Activated T-cell treated with anti-CD3 and anti-CD28 coated beads, Interleukin-2, amount 50 U/mL, for 72 hours (primary cell): ENCODE data around the gene GRIK3. TPM values are rescaled to one million over a fixed set of nuclear protein-coding genes. Genes with fewer than 3 reads are reported as not detected.
A peak's percentile ranks its signal among the peaks of the same experiment; 100 is the strongest.

Experiments used
- ATAC-seq, 2 donors: fragments of 150-1000 bp; cut with Tn5 transposase; replicated peaks in 1 of 2; 2 replicates each; pipeline ENCODE4 v1.10.0; 2021; ENCODE audit warnings: moderate library complexity in 2 of 2, mild to moderate bottlenecking in 1 of 2
- DNase-seq, 2 donors: peaks; one replicate each; pipeline ENCODE4 v3.0.0; 2021 to 2022; ENCODE audit warnings: mixed read lengths in 1 of 2
- H3K27ac Mint-ChIP-seq: one replicate; pipeline ENCODE4 v1.8.0; 2022; ENCODE audit warnings: mild to moderate bottlenecking, moderate library complexity, mixed read lengths
- H3K27me3 Mint-ChIP-seq: one replicate; pipeline ENCODE4 v1.8.0; 2022; ENCODE audit warnings: low read depth, mixed read lengths
- H3K36me3 Mint-ChIP-seq, 2 donors: one replicate each; pipeline ENCODE4 v1.8.0; 2022; ENCODE audit warnings: mixed read lengths in 2 of 2, mild to moderate bottlenecking in 1 of 2; ENCODE audit not compliant: insufficient read depth in 2 of 2
- H3K4me1 Mint-ChIP-seq: one replicate; pipeline ENCODE4 v1.8.0; 2022; ENCODE audit warnings: low read depth, mixed read lengths
- H3K4me3 Mint-ChIP-seq, 2 donors: one replicate each; pipeline ENCODE4 v1.8.0; 2022; ENCODE audit warnings: mild to moderate bottlenecking in 2 of 2, mixed read lengths in 2 of 2, moderate library complexity in 2 of 2
- H3K9me3 Mint-ChIP-seq, 2 donors: one replicate each; pipeline ENCODE4 v1.8.0; 2022; ENCODE audit warnings: mixed read lengths in 2 of 2
- total RNA-seq, 2 donors: library from RNA; stranded (reverse); gene quantifications; one replicate each; pipeline ENCODE4 v1.2.3, GENCODE V29; 2022

The GRIK3 gene
- total RNA-seq, 2 donors from 2014 or later = not detected

DNA sequence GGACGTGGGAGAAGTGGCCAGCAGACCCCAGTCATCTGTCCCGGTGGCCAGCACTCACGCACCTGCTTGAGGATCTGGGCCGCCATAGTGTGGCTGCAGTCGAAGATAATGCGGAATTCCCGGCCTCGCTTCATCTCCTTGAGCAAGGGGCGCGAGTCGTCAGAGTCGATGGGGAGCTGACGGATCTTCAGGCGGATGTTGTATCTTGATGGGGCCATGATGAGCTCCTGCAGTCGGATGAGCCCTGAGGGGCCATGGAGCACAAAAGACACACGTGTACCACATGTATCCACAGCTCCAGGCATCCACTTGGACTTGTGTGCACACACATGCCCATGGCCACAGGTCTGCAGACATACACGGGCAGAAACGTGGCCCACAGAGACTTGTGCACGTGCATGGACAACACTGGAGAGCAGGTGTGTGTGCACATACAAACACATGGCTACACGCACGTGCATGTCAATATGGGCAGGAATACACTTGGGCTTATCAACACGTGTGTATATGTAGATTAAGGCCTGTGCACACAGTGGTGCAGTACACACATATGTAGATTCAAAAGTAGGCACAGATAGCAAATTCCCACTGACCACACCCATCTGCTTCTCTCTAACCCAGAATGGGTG is 162.1 kb downstream of the GRIK3 start:
- Mint-ChIP-seq H3K9me3 (no peaks in the 10 kb centered on the region), H3K4me1 (no peaks in the 10 kb centered on the region), H3K27me3 (peaks cover 6% of the 10 kb centered on the region), H3K4me3 (no peak overlapping the region), H3K36me3 (no peaks in the 10 kb centered on the region), H3K27ac (no peak overlapping the region)
- ATAC-seq (no peak), DNase-seq (no peak)

- H3K36me3 Mint-ChIP-seq = no peaks in the 10 kb centered on the region
Measured at GRCh38 chr1:36871146-36871971, 163.0 kb downstream of the GRIK3 start.

DNA sequence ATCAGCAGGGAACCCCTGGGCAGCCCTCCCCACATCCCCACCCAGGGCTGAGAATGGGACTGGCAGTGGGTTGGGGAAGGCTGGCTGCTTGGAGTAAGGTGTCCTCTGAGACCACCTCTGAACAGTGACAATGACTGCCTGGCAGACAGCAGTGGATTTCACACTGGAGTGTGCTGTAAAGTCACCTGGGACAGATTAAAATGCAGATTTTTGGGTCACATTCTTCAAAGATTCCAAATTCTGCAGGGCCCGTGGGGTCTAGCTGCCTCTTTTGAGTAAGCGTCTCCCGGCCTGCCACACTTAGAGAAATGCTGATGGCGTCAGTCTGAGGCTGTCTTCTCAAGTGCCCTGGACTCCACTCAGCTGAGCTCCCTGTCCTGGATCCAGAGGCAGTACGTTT is 164.5 kb downstream of the GRIK3 start:
- H3K27ac Mint-ChIP-seq = no peak overlapping the region
- no peak overlapping the region for H3K4me3 Mint-ChIP-seq
- H3K27me3 Mint-ChIP-seq = no peaks in the 10 kb centered on the region
- H3K9me3 Mint-ChIP-seq = no peaks in the 10 kb centered on the region
- DNase-seq (no peak), ATAC-seq (no peak)
- H3K4me1 Mint-ChIP-seq = no peaks in the 10 kb centered on the region
- no peaks in the 10 kb centered on the region for H3K36me3 Mint-ChIP-seq

More at GRCh38 chr1:36871146-36871971, 163.0 kb downstream of the GRIK3 start:
- Mint-ChIP-seq H3K4me3 (no peak overlapping the region), H3K27me3 (no peaks in the 10 kb centered on the region), H3K27ac (no peak overlapping the region), H3K4me1 (no peaks in the 10 kb centered on the region), H3K9me3 (no peaks in the 10 kb centered on the region)
- DNase-seq (no peak), ATAC-seq (no peak)

DNA sequence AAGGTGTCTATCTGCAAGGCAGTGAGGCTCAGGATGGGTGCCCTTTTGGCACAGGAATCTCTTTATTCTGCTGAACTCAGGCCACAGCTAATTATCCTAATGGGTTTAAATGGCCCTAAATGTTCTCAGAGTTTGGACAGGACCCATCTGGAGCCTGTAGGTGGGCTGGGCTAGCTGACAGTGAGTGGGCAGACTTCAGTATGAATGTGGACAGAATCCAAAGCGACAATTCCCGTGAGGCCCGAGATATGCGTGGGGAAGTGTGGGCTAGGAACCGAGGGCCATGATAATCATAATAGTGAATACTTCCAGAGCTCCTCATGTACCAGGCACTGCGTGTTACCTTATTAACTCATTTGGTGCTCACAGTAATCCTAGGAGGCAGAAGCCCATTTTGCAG is 165.3 kb downstream of the GRIK3 start:
- Mint-ChIP-seq H3K27ac (no peak overlapping the region), H3K9me3 (no peaks in the 10 kb centered on the region), H3K27me3 (no peaks in the 10 kb centered on the region), H3K4me1 (no peaks in the 10 kb centered on the region), H3K4me3 (no peak overlapping the region), H3K36me3 (no peaks in the 10 kb centered on the region)
- no peak for DNase-seq
- no peak for ATAC-seq

DNA sequence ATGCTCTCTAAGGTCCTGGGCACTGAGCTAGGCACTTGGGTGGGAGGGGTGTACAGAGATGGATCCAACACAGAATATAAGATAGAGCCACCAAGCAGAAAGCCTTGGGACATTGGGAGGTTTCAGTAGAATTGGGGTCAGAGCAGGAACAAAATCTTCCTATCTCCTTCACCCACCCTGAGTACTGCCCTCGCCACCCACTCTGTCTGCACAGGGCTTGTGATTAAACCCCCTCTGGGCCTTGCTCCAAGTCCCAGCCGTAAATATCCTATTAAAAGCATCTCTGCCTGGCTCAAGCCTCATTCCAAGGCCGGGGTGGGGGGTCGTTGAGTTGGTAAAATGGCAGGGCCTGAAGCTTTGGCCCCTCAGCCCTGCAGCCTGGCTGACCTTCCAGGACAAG is 166.7 kb downstream of the GRIK3 start:
- Mint-ChIP-seq H3K27me3 (peaks cover 6% of the 10 kb centered on the region), H3K36me3 (no peaks in the 10 kb centered on the region), H3K27ac (no peak overlapping the region), H3K4me1 (no peaks in the 10 kb centered on the region), H3K4me3 (no peak overlapping the region), H3K9me3 (no peaks in the 10 kb centered on the region)
- ATAC-seq (no peak), DNase-seq (no peak)

DNA sequence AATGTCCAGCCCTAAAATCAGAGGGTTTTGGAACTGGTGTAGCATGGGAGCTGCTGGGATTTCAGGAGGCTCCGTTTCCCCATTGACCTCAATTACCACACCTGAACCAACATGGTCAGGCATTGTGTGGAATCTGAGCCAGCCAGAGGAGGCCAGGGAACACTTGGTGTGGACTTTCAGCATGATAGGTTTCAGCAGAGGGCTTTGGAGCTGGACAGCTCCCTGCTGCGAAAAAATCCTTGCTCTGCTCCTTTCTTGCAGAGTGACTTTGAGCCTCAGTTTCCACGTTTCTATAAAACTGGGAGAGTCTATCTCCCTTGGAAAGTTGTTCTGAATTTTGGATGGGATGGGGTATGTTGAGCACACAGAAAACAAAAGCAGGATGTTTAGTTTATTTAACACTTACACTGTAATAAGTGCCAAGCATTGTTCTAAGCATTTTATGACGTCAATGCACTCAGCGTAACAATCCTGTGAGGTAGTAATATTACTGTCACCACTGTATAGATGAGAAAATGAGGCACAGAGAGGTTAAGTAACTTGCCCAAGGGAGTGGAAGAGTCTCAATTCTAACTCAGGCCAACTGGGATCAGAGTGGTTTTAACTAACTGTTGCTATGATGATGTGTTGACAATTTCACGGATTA is 168.0 kb downstream of the GRIK3 start:
- peaks cover 6% of the 10 kb centered on the region for H3K27me3 Mint-ChIP-seq
- no peaks in the 10 kb centered on the region for H3K4me1 Mint-ChIP-seq
- no peak overlapping the region for H3K27ac Mint-ChIP-seq
- no peaks in the 10 kb centered on the region for H3K36me3 Mint-ChIP-seq
- no peaks in the 10 kb centered on the region for H3K9me3 Mint-ChIP-seq
- H3K4me3 Mint-ChIP-seq = no peak overlapping the region
- DNase-seq (no peak), ATAC-seq (no peak)

- no peak for ATAC-seq
- no peak for DNase-seq
- Mint-ChIP-seq H3K4me1 (no peaks in the 10 kb centered on the region), H3K9me3 (no peaks in the 10 kb centered on the region), H3K27me3 (peaks cover 6% of the 10 kb centered on the region), H3K36me3 (no peaks in the 10 kb centered on the region), H3K4me3 (no peak overlapping the region), H3K27ac (no peak overlapping the region)
Measured at GRCh38 chr1:36865602-36865900, 168.8 kb downstream of the GRIK3 start.

GRCh38 chr1:36864823-36865601 is 169.3 kb downstream of the GRIK3 start:
- Mint-ChIP-seq H3K27ac (no peak overlapping the region), H3K9me3 (no peaks in the 10 kb centered on the region), H3K4me3 (no peak overlapping the region), H3K4me1 (no peaks in the 10 kb centered on the region), H3K27me3 (peaks cover 6% of the 10 kb centered on the region), H3K36me3 (no peaks in the 10 kb centered on the region)
- ATAC-seq = no peak
- DNase-seq = no peak

DNA sequence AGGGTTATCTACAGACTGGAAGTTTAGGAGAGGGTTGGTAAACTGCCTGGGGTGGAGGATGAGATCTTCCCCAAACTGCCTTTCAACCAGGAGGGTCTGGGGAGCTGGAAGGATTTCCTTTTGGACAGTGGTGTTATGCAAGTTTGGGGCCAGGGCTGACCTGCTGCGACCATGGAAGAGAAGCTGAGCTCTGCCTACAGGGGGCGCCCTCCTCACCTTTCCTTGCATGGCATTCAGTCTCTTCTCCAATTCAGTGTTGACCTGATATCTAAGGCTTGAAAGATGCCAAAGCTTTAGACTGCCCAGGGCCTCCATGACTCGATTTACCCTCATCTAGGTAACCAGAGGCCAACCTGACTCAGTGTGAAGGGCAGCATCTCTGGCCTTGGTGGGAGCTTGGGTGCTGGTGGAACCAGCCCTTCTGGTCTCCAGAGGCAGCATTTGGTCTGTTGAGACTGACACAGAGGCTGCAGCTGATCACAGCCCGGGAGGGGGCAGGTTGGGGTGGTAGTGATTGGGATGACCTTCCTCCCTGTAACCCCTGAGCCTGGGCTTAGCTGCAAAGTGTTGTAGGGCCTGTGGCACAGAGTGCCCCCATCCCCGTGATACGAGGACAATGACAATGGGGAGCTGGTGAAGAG is 170.0 kb downstream of the GRIK3 start:
- H3K4me3 Mint-ChIP-seq = no peak overlapping the region
- peaks cover 6% of the 10 kb centered on the region for H3K27me3 Mint-ChIP-seq
- no peaks in the 10 kb centered on the region for H3K9me3 Mint-ChIP-seq
- H3K27ac Mint-ChIP-seq = no peak overlapping the region
- no peaks in the 10 kb centered on the region for H3K4me1 Mint-ChIP-seq
- no peak for ATAC-seq
- peak; percentile 17 to 33 for DNase-seq
- H3K36me3 Mint-ChIP-seq = no peaks in the 10 kb centered on the region

DNA sequence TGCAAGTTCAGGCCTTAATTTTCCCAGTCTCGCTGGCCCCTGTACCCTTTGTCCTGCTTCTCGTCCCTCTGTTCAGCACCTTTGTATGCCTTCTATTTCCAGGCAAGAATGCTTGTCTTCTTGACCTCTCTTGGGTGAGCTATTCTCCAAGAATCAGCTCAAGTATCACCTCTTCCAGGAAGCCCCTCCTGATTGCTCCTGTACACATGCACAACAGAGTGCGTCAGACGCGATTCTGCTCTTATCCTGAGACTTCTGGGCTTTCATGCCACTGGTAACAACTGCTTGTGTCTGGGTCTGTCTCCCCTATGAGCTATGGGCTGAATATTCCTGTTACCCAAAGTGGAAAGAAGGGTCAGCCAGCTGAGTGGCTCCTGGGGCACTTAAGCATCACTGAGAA is 170.8 kb downstream of the GRIK3 start:
- no peak overlapping the region for H3K4me3 Mint-ChIP-seq
- H3K27me3 Mint-ChIP-seq = peaks cover 6% of the 10 kb centered on the region
- H3K4me1 Mint-ChIP-seq = no peaks in the 10 kb centered on the region
- no peak for ATAC-seq
- no peaks in the 10 kb centered on the region for H3K9me3 Mint-ChIP-seq
- DNase-seq = no peak
- no peak overlapping the region for H3K27ac Mint-ChIP-seq
- no peaks in the 10 kb centered on the region for H3K36me3 Mint-ChIP-seq

DNA sequence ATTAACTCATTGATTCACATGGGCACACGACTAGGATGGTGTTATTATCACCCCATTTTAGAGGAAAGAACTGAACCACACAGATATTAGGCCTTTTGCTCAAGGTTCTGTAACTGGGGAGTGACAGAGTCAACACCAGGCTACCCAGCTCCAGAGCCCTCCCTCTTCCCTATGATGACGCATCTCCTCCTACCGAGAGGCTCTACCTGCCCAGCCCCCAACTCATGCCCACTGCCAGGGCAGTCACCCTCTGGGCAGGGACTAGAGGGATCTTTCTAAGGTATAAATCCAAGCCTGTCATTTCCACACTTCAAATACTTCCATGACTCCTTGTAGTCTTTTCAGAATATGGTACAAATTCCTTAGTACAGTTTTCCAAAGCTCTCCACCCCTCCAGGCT is 171.3 kb downstream of the GRIK3 start:
- Mint-ChIP-seq H3K27me3 (peaks cover 6% of the 10 kb centered on the region), H3K4me3 (no peak overlapping the region), H3K27ac (no peak overlapping the region), H3K36me3 (no peaks in the 10 kb centered on the region), H3K4me1 (no peaks in the 10 kb centered on the region), H3K9me3 (no peaks in the 10 kb centered on the region)
- DNase-seq (no peak), ATAC-seq (no peak)

- Mint-ChIP-seq H3K27ac (no peak overlapping the region), H3K4me1 (no peaks in the 10 kb centered on the region), H3K9me3 (no peaks in the 10 kb centered on the region), H3K36me3 (no peaks in the 10 kb centered on the region), H3K27me3 (peaks cover 6% of the 10 kb centered on the region), H3K4me3 (no peak overlapping the region)
- ATAC-seq (no peak), DNase-seq (no peak)
Measured at GRCh38 chr1:36861375-36861774, 172.9 kb downstream of the GRIK3 start.

GRCh38 chr1:36859926-36860325 is 174.4 kb downstream of the GRIK3 start:
- Mint-ChIP-seq H3K36me3 (no peaks in the 10 kb centered on the region), H3K27ac (no peak overlapping the region), H3K9me3 (no peaks in the 10 kb centered on the region), H3K4me3 (no peak overlapping the region), H3K4me1 (no peaks in the 10 kb centered on the region), H3K27me3 (peaks cover 6% of the 10 kb centered on the region)
- no peak for DNase-seq
- no peak for ATAC-seq
